GM18499 (cell line): ENCODE measurements around the gene RASAL3.
A peak's percentile ranks its signal among the peaks of the same experiment; 100 is the strongest.
"Not testable (repeated sequence)": the region's sequence is repeated elsewhere in the genome, so short reads cannot be mapped to it uniquely, and the experiment has no call there.

Experiments
- ATAC-seq: cut with Tn5 transposase; IDR thresholded peaks from one replicate; pipeline ENCODE4 v1.9.1; 2021; ENCODE audit warnings: moderate number of reproducible peaks; ENCODE audit not compliant: insufficient read depth, unreplicated experiment

Gene RASAL3

DNA sequence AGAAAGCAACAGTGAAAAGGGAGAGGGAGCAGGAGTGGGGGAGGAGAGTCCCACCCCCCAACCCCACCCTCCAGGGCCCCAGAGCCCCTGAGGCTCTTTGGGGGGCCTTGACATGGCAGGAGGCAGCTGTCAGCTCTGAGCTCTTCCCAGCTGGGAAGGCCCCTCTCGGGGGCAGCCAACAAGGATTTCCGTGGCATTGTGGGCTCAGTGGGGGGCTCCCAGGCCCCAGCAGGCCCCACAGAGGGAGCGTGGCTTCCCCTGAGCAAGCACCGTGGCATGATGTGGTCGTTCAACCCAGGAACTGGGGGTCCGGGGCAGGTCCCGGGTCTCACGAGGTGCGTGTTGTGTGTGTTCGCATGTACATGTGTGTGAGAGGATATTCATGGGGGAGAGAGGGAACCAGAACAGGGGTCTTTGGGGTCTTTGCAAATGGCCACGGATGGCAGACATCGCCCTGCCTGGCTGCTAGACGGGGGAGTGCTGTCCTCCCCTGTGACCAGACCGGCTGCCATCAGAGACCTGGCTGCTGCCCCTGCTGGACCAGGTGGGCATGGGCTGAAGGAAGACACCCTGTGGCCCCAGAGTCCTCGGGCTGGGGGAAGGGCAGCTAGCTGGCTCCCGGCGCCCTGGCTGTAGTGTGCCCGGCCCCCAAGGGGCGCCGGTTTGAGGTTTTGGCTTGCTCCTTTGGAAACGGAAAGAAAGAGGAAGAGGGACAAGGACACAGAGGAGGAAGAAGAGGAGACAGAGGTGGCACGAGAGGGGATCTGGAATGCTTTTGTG lies 41.9 kb downstream of the RASAL3 start:
- ATAC-seq = no peak

DNA sequence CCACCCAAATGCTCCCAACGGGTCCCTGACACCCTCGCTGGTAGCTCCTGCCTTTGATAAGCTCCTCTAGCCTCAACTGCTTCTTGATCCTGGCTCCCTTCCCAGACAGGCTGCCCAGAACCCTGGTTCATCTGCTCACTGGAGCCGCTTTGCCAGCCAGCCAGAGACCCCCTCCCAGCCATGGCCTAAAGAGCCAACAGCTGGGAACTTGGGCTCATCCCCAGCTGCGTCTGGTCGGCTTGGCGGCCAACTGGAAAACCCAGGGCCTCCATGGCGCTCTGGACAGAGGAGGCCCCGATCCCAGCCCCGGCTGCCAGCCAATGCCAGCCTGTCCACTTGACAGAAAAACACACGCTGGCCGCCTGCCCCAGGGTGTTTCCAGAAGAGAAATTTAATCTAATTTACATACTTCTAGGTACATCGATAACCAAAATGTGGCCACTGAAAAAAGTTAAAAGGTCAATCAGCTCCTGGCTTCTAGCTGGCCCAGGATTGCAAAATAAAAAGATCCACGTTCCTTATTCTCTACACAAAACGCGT lies 42.6 kb downstream of the RASAL3 start:
- ATAC-seq = no peak

DNA sequence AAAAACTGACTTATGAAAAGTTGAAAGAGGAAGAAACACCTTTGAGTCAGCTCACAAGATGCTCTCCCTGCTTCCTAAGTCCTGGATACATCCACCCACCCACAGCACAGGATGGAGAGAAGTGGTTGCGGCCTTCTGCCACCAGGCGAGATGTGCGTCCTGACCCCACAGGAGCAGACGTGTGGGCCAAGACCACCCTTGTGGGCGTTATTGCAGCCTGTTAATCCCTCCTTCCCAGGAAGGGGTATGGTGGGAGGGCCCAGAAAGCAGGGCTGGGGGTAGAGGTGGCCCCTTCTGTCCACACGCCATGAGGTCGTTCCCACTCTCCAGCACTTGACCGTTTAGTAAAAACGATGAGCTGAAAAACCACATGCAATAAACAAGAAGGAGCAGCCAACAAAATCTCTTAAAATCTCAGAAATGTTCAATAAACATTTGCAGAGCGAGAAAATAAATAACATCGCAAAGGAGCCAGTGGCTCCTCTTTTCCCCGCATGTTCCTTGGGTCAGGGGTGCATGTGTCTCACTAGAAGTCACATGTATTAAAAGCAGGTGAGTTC lies 43.1 kb downstream of the RASAL3 start:
- no peak for ATAC-seq

- no peak for ATAC-seq
Observed at GRCh38 chr19:15419413-15420025, 44.8 kb downstream of the RASAL3 start.

DNA sequence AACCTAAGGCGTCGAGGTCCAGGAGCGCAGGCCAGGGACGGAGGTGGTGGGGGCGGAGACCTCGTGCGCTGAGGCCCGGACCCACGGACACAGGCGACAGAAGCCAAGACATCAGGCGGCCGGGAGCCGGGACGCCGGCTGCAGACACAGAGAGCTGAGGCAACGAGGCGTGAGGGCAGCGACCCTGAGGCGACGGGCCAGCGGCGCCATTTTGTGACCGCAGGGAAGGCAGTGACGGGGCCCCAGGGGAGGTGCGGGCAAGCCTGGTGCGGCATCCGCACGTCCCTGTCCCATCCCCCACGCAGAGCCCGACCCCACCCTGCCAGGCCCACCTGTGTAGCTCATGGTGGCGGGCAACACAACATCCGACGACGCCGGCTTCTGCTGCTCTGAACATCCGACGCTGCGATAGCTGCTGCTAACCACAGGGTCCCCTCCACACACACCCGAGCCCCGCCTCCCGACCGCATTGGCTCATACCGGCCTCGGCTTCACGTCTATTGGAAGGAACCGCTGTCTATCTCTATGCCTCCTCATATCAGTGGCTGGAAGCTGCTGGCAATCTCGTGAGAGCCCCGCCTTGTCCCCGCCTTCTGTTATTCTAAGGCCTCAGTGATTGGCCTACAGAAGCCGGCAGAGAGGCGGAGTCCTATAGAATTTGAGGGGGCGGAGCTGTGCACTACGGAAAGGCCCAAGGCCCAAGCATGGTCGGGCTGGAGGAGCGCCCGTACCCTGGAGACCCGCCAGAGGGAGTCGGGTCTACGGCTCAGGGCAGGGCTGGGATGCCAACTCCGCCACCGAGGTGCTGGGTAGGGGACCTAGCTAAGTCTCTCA lies 45.5 kb downstream of the RASAL3 start, which contains the start of gene AKAP8L:
TSS of gene AKAP8L (minus strand) at position 410 of the 834 bp plus-strand sequence. CDS start at position 345, 65 bp downstream.
- peak; percentile 92 for ATAC-seq

DNA sequence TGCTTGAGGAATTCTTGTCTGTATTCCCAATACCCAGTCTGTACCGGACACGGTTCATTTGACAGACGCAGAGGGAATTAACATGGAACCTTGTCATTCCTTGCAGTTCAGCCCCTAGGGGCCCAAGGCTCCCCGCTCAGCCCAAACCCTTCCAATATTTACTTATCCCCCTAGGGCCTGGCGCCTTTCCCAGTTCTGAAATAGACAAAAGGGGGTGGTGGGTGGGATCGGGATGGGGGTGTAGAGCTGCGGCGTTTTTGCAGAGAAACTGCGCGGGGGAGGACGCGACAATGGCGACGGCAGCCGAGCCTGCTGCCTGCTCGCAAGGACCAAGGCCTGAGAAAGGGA lies 46.1 kb downstream of the RASAL3 start:
- ATAC-seq = no peak

GRCh38 chr19:15417699-15418098 lies 46.6 kb downstream of the RASAL3 start:
- no peak for ATAC-seq

- ATAC-seq = no peak
Observed at GRCh38 chr19:15412832-15413231, 51.5 kb downstream of the RASAL3 start.

DNA sequence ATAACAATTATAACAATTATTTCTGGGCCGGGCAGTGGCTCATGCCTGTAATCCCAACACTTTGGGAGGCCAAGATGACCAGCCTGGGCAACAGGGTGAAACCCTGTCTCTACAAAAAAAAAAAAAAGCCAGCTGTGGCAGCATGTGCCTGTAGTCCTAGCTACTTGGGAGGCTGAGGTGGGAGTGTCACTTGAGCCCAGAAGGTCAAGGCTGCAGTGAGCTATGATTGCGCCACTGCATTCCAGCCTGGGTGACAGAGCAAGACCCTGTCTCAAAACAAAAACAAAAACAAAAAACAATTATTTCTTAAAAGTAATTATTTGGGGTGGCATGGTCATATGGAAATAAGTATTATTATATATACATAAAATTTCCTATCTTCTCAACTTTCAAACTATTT lies 53.0 kb downstream of the RASAL3 start:
- ATAC-seq = not testable (repeated sequence)

GRCh38 chr19:15404780-15405211 lies 59.5 kb downstream of the RASAL3 start:
- no peak for ATAC-seq

DNA sequence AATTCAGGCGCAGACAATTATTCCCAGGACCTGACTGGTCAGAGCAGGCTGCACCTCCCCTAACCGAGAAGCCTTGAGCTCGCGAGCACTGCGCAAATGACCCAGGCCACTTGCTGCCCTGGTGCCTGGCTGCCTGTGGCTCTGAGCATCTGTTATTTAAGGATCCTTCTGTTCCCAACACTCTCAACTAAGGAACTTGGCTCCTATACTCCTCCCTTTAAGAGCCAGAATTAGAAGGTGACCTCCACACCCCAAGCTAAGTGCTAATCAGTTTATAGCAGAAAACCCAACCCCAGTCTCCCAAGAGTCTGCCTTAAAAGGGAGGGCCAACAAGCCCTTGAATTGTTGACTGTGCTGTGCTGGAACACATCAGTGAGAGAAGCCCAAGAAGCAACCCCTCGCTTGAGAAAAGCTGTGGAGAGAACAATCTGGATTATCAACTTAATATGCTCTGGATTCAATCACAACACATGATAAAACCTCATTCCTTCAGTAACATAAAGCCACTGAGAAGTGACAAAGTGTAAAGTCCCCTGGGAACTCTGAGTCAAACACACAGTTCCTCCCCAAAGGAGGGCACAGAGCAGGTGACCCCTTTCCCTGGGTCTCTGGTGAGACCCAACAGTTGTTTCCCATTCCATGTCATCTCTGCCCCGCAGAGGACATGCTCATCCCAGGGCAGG lies 60.1 kb downstream of the RASAL3 start:
- no peak for ATAC-seq

DNA sequence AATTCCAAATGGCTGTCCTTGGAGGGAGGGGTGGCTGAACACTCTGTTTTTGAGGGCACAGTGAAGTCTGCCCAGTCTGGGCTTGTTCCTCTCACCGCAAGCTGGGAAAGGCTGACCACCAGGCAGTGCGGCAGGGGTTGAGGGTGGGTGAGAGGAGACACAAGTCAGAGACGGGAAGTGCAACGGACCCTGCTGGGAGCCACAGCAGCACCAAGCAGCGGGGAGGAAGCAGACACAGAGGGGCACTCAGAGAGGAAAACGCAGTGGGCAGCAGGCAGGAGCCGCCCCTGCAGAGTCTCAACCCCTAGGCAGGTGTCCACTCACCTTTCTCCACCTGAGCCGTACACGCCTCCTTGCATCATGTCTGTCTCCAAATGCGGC lies 61.2 kb downstream of the RASAL3 start:
- ATAC-seq = no peak

DNA sequence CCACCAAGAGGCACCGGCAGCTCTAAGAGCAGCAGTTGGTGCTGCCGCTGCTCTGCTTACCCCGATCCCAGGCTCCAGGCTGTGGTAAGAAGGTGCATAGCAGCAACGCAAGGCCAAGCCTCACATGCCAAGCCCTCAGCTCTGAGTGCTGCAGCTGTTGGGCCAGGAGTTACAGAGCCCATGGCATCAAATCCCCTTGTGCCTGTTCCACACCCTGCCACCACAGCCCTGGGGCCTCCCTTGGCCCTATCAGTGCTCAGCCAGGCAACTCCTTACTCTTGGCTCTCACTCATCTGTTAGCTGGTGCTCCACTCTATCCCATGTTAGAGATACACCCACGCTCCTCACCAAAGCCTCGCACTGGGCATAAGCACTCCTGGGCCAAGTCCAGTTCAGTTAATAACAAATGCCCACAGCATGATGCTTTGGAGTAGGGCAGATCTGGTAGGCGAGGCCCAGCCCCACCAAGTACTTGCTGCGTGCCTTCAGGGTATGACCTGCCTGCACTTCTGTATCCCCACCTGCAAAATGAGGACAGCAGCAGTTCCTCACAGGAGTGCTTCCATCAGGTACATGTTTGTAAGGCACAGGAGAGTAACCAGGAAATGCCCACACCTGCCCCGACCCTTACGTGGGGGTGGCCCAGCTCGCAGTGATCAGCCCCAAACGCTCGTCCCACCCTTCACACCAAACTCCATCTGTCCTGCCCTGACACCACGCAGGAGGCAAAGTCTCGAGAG lies 61.8 kb downstream of the RASAL3 start:
- ATAC-seq = no peak
